Hematopoietic multipotent progenitor cell treated with erythropoietin and hydrocortisone succinate and interleukin-3 and kit ligand, for 15 days (in vitro differentiated cells): Measurements from ENCODE around the gene RPL35.
"Not testable (repeated sequence)": the region's sequence is repeated elsewhere in the genome, so short reads cannot be mapped to it uniquely, and the experiment has no call there.

Experiments
- DNase-seq: peaks from one replicate; pipeline ENCODE4 v3.0.0-alpha.2; 2015; ENCODE audit warnings: low spot score

The RPL35 gene

GRCh38 chr9:124852829-124853531 is 8.8 kb downstream of the RPL35 start, which contains the start of gene WDR38:
TSS of gene WDR38 (plus strand) at chr9:124853460. CDS start at chr9:124853532, 72 bp downstream.
- peak; percentile 75 for DNase-seq

- no peak for DNase-seq
Observed at GRCh38 chr9:124852121-124852828, 9.5 kb downstream of the RPL35 start.

- DNase-seq = no peak
Observed at GRCh38 chr9:124849801-124850200, 12.0 kb downstream of the RPL35 start.

- DNase-seq = no peak
Observed at GRCh38 chr9:124846969-124847368, 14.8 kb downstream of the RPL35 start.

- not testable (repeated sequence) for DNase-seq
Observed at GRCh38 chr9:124846467-124846866, 15.3 kb downstream of the RPL35 start.

- DNase-seq = no peak
Observed at GRCh38 chr9:124844291-124844690, 17.5 kb downstream of the RPL35 start.

- no peak for DNase-seq
Observed at GRCh38 chr9:124843456-124844034, 18.2 kb downstream of the RPL35 start.

GRCh38 chr9:124841075-124841821 is 20.5 kb downstream of the RPL35 start:
- DNase-seq = no peak

- peak; percentile 17 for DNase-seq
Observed at GRCh38 chr9:124840300-124840833, 21.4 kb downstream of the RPL35 start.

GRCh38 chr9:124839612-124840299 is 22.0 kb downstream of the RPL35 start:
- DNase-seq = no peak

GRCh38 chr9:124838567-124839275 is 23.0 kb downstream of the RPL35 start:
- not testable (repeated sequence) for DNase-seq

- DNase-seq = not testable (repeated sequence)
Observed at GRCh38 chr9:124838132-124838531, 23.6 kb downstream of the RPL35 start.

GRCh38 chr9:124835026-124835557 is 26.7 kb downstream of the RPL35 start:
- DNase-seq = no peak

- no peak for DNase-seq
Observed at GRCh38 chr9:124834591-124834990, 27.2 kb downstream of the RPL35 start.

- no peak for DNase-seq
Observed at GRCh38 chr9:124831642-124832364, 30.0 kb downstream of the RPL35 start.

- DNase-seq = no peak
Observed at GRCh38 chr9:124830593-124830992, 31.2 kb downstream of the RPL35 start.

GRCh38 chr9:124829334-124829669 is 32.5 kb downstream of the RPL35 start:
- DNase-seq = no peak

- DNase-seq = no peak
Observed at GRCh38 chr9:124828489-124829333, 33.0 kb downstream of the RPL35 start.
